ENCODE data around the gene HNRNPF. TPM values are rescaled to one million over a fixed set of nuclear protein-coding genes. Genes with fewer than 3 reads are reported as not detected.

HNRNPF gene
- total RNA-seq, 1 experiment from 2014 or later, result 423 TPM

DNA sequence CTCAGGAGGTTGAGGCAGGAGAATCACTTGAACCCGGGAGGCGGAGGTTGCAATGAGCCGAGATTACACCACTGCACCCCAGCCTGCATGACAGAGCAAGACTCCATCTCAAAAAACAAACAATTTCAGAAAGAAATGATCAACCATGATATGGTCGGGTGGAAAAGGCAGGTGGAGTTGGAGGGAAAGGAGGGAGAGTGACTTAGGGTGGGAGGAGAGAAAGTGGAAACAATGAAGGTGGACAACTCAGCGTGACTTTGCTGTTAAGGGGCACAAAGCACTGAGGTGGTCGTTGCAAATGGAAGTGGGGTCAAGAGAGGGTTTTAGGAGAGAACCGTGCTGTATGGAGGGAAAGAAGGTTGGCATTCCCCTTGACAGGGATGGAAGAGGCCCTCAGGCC, 67.5 kb downstream of the HNRNPF start:
- no TSS peak for BruUV-seq (replicated peaks)
- CTCF ChIA-PET, result no interaction called here
- intact Hi-C loops (cut with micrococcal nuclease; ENCODE audit: unreplicated experiment), result no loop called here
- no peak overlapping the region for H3K27ac Mint-ChIP-seq (ENCODE audit: unreplicated experiment)
- no peak overlapping the region for H3K4me3 ChIP-seq (ENCODE audit: low read depth, low read length)
- no peaks in the 10 kb centered on the region for H3K27me3 ChIP-seq (replicated peaks; ENCODE audit: control insufficient read depth, insufficient read depth, low read length)
- H3K4me3 Mint-ChIP-seq (ENCODE audit: unreplicated experiment), result no peak overlapping the region
- H3K9me3 Mint-ChIP-seq (ENCODE audit: unreplicated experiment), result no peaks in the 10 kb centered on the region
- H3K4me1 Mint-ChIP-seq (ENCODE audit: low read depth, unreplicated experiment), result peaks cover 42% of the 10 kb centered on the region
- H3K36me3 Mint-ChIP-seq (ENCODE audit: insufficient read depth, unreplicated experiment), result no peaks in the 10 kb centered on the region
- peaks cover 45% of the 10 kb centered on the region for H3K4me1 ChIP-seq
- no peak for DNase-seq
- peaks cover 2% of the 10 kb centered on the region; the same call in 1 of the 2 replicates for H3K36me3 ChIP-seq (ENCODE audit: control insufficient read depth, insufficient read depth, low read length)
- POLR2A ChIA-PET, result no interaction called here
- no peaks in the 10 kb centered on the region for H3K27me3 Mint-ChIP-seq (ENCODE audit: insufficient read depth, unreplicated experiment)
- H3K9me3 ChIP-seq, result no peaks in the 10 kb centered on the region
- TF ChIP-seq, protein P1, sequence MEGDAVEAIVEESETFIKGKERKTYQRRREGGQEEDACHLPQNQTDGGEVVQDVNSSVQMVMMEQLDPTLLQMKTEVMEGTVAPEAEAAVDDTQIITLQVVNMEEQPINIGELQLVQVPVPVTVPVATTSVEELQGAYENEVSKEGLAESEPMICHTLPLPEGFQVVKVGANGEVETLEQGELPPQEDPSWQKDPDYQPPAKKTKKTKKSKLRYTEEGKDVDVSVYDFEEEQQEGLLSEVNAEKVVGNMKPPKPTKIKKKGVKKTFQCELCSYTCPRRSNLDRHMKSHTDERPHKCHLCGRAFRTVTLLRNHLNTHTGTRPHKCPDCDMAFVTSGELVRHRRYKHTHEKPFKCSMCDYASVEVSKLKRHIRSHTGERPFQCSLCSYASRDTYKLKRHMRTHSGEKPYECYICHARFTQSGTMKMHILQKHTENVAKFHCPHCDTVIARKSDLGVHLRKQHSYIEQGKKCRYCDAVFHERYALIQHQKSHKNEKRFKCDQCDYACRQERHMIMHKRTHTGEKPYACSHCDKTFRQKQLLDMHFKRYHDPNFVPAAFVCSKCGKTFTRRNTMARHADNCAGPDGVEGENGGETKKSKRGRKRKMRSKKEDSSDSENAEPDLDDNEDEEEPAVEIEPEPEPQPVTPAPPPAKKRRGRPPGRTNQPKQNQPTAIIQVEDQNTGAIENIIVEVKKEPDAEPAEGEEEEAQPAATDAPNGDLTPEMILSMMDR (IDR thresholded peaks at IDR 0.05; ENCODE audit: insufficient read depth in 1 of 2, low read depth in 1 of 2, low read length in 1 of 2, severe bottlenecking in 1 of 2, unreplicated experiment in 1 of 2), result no peak

DNA sequence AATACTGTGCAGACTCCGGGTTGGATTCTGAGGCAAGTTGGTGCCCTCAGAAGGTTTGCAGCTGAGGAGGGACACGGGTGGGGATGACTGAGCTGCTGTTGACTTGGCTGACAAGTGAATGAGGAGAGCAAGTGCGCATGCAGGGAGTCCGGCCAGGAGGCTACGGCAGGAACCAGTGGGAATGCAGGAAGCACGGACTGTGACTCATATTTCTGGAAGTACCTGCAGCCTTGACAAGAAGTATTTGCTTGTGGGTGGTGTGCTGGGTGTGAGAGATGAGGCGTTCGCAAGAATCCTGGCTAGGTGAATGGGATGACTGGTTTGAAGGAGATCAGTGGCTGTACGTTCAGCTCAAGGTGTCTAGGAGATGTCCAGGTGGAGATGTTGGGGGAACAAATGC, 68.4 kb downstream of the HNRNPF start:
- Histone ChIP-seq H3K4me1 (peaks cover 53% of the 10 kb centered on the region), H3K36me3 (ENCODE audit: control insufficient read depth, insufficient read depth, low read length) (peaks cover 2% of the 10 kb centered on the region; the same call in 1 of the 2 replicates), H3K27me3 (replicated peaks; ENCODE audit: control insufficient read depth, insufficient read depth, low read length) (no peaks in the 10 kb centered on the region), H3K4me3 (ENCODE audit: low read depth, low read length) (no peak overlapping the region), H3K9me3 (no peaks in the 10 kb centered on the region)
- CTCF ChIA-PET, result interaction anchor here (0.7 kb wide), 1 partner anchor 1619 kb away, joined by 3 read pairs; the partner anchor contains the start of gene RASSF4
- POLR2A ChIA-PET, result no interaction called here
- no peaks in the 10 kb centered on the region for H3K9me3 Mint-ChIP-seq (ENCODE audit: unreplicated experiment)
- no peaks in the 10 kb centered on the region for H3K36me3 Mint-ChIP-seq (ENCODE audit: insufficient read depth, unreplicated experiment)
- peak overlapping the region; percentile 10 for H3K27ac Mint-ChIP-seq (ENCODE audit: unreplicated experiment)
- TF ChIP-seq, protein P1 (IDR thresholded peaks at IDR 0.05; ENCODE audit: insufficient read depth in 1 of 2, low read depth in 1 of 2, low read length in 1 of 2, severe bottlenecking in 1 of 2, unreplicated experiment in 1 of 2), result no peak
- H3K4me1 Mint-ChIP-seq (ENCODE audit: low read depth, unreplicated experiment), result peaks cover 45% of the 10 kb centered on the region
- H3K4me3 Mint-ChIP-seq (ENCODE audit: unreplicated experiment), result no peak overlapping the region
- no peaks in the 10 kb centered on the region for H3K27me3 Mint-ChIP-seq (ENCODE audit: insufficient read depth, unreplicated experiment)
- intact Hi-C loops (cut with micrococcal nuclease; ENCODE audit: unreplicated experiment), result no loop called here
- BruUV-seq (replicated peaks), result no TSS peak
- DNase-seq, result no peak

DNA sequence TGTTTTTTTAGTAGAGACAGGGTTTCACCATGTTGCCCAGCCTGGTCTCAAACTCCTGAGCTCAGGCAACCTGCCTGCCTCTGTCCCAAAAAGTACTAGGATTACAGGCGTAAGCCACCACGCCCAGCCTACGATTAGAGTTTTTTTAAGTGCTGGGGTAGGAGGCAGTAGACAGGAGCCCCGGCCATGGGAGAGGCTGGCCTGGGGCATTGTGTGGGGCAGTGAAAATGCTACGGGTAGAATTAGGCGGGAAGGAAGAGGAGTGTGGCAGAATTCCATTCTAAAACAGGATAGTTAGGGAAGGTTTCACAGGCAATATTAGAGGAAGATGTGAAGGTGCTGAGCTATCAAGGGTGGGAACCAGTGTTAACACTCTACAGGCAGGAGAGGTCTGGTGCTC, 68.9 kb downstream of the HNRNPF start:
- Mint-ChIP-seq H3K4me1 (ENCODE audit: low read depth, unreplicated experiment) (peaks cover 45% of the 10 kb centered on the region), H3K4me3 (ENCODE audit: unreplicated experiment) (no peak overlapping the region), H3K27ac (ENCODE audit: unreplicated experiment) (peak overlapping the region; percentile 10), H3K9me3 (ENCODE audit: unreplicated experiment) (no peaks in the 10 kb centered on the region), H3K36me3 (ENCODE audit: insufficient read depth, unreplicated experiment) (no peaks in the 10 kb centered on the region), H3K27me3 (ENCODE audit: insufficient read depth, unreplicated experiment) (no peaks in the 10 kb centered on the region)
- ChIA-PET CTCF (interaction anchor here (0.7 kb wide), 1 partner anchor 1620 kb away, joined by 3 read pairs; the partner anchor contains the start of gene RASSF4), POLR2A (no interaction called here)
- H3K9me3 ChIP-seq, result no peaks in the 10 kb centered on the region
- peaks cover 2% of the 10 kb centered on the region; the same call in 1 of the 2 replicates for H3K36me3 ChIP-seq (ENCODE audit: control insufficient read depth, insufficient read depth, low read length)
- TF ChIP-seq, protein P1 (IDR thresholded peaks at IDR 0.05; ENCODE audit: insufficient read depth in 1 of 2, low read depth in 1 of 2, low read length in 1 of 2, severe bottlenecking in 1 of 2, unreplicated experiment in 1 of 2), result no peak
- DNase-seq, result no peak
- H3K4me1 ChIP-seq, result peaks cover 53% of the 10 kb centered on the region
- no TSS peak for BruUV-seq (replicated peaks)
- intact Hi-C loops (cut with micrococcal nuclease; ENCODE audit: unreplicated experiment), result no loop called here
- no peaks in the 10 kb centered on the region for H3K27me3 ChIP-seq (replicated peaks; ENCODE audit: control insufficient read depth, insufficient read depth, low read length)
- H3K4me3 ChIP-seq (ENCODE audit: low read depth, low read length), result no peak overlapping the region
